GM06990 (cell line): ENCODE results near the gene KIAA1328.

Experiments
- DNase-seq: peaks from one replicate; pipeline ENCODE4 v3.0.0-alpha.2; 2011; ENCODE audit not compliant: insufficient read length; ENCODE audit errors: extremely low read depth
- H3K27me3 ChIP-seq: replicated peaks from 2 replicates; pipeline ENCODE4 v1.6.0; 2011; ENCODE audit warnings: low read length; ENCODE audit not compliant: control insufficient read depth, insufficient read depth
- H3K36me3 ChIP-seq: 2 replicates; pipeline ENCODE4 v1.5.1; 2011; ENCODE audit warnings: low read length; ENCODE audit not compliant: control insufficient read depth, insufficient read depth
- H3K4me3 ChIP-seq: replicated peaks from 2 replicates; pipeline ENCODE4 v1.5.1; 2011; ENCODE audit warnings: low read depth, mild to moderate bottlenecking, control low read depth, low read length
- TF ChIP-seq, protein P1 (sequence below): IDR thresholded peaks from 2 replicates; pipeline ENCODE4 v1.5.1; 2011; ENCODE audit warnings: low read length, control low read depth, mild to moderate bottlenecking, inconsistent platforms; ENCODE audit not compliant: insufficient read depth, poor library complexity, severe bottlenecking

KIAA1328 gene

DNA sequence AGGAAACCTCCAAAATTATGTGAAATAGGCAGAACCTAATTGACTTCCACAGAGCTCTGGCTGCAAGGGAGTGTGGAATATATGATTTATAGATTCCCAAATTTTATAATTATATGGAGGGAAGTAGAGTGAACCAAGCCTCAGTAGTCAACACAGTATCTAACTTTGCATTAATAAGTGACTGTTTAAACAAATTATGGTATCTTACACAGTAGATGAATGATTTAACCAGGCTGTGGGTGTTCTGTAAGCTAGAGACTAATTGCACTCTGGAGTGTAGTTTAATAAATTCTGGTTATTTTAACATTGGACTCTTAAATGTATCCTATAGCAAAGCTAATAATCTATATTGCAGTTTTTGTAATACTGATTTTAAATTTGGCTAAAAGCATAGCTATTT lies 183.5 kb downstream of the KIAA1328 start:
- Histone ChIP-seq H3K27me3 (no peaks in the 10 kb centered on the region), H3K36me3 (no peaks in the 10 kb centered on the region)
- TF ChIP-seq, protein P1, sequence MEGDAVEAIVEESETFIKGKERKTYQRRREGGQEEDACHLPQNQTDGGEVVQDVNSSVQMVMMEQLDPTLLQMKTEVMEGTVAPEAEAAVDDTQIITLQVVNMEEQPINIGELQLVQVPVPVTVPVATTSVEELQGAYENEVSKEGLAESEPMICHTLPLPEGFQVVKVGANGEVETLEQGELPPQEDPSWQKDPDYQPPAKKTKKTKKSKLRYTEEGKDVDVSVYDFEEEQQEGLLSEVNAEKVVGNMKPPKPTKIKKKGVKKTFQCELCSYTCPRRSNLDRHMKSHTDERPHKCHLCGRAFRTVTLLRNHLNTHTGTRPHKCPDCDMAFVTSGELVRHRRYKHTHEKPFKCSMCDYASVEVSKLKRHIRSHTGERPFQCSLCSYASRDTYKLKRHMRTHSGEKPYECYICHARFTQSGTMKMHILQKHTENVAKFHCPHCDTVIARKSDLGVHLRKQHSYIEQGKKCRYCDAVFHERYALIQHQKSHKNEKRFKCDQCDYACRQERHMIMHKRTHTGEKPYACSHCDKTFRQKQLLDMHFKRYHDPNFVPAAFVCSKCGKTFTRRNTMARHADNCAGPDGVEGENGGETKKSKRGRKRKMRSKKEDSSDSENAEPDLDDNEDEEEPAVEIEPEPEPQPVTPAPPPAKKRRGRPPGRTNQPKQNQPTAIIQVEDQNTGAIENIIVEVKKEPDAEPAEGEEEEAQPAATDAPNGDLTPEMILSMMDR = no peak

DNA sequence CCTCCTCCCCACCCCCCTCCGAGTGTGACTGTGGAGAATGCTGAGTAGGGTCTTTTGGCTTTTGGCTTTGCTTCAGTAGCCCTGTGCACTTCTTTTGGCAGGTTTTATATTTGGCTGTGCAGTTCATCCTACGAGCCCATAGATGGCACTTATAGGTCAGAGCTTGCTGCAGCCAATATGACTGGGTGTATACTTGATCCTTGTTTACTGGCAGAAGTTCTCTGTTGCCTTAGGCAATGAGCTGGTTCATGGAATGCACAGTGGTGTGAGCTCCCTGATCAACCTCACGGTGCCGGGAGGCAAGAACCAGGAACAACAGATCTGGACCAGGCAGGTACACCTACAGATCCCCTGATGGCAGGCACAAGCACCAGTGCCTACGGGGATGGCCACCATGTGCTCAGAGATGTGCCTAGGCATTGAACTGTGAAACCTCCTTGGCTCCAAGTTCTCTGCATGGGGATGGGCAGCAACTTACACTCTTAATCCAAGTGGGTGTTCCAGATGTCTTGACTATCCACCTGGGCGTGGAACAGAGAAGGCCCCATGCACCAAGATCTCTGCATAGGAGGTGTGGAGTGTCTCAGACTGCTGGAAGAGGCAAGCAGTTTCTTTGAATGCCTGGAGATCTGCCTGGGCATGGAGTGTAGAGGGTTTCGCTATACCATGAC lies 190.4 kb downstream of the KIAA1328 start:
- Histone ChIP-seq H3K4me3 (no peak overlapping the region), H3K36me3 (no peaks in the 10 kb centered on the region), H3K27me3 (no peaks in the 10 kb centered on the region)
- DNase-seq = no peak
- TF ChIP-seq, protein P1 = peak; percentile 47

More for the DNA sequence above, 183.5 kb downstream of the KIAA1328 start:
- no peak for DNase-seq
- H3K4me3 ChIP-seq = no peak overlapping the region

DNA sequence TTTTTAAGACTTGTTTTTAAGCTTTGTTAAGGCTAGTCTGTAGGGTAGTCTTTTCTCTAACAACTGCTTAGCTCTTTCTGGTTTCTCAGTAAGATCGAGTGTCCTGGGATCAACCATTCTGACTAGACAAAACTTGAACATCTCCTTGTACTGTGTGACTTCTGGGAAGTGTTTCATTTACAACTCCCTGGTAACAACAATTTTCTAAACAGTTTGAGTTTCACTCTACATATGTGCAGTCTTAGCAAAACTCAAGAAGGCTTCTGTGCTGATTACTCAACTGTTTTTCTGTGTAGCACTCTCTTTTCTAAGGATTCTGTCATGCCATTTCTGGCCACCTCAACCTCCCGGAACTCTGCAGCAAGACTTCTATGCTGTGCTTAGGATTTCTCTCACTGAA lies 204.5 kb downstream of the KIAA1328 start:
- TF ChIP-seq, protein P1 = no peak
- H3K4me3 ChIP-seq = no peak overlapping the region
- no peaks in the 10 kb centered on the region for H3K36me3 ChIP-seq
- no peak for DNase-seq
- H3K27me3 ChIP-seq = no peaks in the 10 kb centered on the region

DNA sequence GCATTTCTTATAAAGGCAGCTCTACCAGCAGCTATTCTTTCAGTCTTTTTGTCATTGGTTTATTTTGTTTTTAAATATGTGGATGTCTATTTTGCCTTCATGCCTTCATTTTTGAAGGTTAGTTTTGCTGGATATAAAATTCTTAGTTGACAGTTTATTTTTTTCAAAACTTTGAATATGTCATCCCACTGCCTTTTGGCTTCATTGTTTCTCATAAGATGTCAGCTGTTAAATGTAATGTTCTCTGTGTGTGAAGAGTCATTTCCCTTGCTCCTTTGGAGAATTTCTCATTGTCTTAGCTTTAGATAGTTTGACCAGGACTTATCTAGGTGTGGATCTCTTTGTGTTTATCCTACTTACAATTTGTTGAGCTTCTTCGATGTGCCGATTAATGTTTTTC lies 213.5 kb downstream of the KIAA1328 start:
- Histone ChIP-seq H3K4me3 (no peak overlapping the region), H3K36me3 (no peaks in the 10 kb centered on the region), H3K27me3 (no peaks in the 10 kb centered on the region)
- TF ChIP-seq, protein P1 = no peak
- no peak for DNase-seq

DNA sequence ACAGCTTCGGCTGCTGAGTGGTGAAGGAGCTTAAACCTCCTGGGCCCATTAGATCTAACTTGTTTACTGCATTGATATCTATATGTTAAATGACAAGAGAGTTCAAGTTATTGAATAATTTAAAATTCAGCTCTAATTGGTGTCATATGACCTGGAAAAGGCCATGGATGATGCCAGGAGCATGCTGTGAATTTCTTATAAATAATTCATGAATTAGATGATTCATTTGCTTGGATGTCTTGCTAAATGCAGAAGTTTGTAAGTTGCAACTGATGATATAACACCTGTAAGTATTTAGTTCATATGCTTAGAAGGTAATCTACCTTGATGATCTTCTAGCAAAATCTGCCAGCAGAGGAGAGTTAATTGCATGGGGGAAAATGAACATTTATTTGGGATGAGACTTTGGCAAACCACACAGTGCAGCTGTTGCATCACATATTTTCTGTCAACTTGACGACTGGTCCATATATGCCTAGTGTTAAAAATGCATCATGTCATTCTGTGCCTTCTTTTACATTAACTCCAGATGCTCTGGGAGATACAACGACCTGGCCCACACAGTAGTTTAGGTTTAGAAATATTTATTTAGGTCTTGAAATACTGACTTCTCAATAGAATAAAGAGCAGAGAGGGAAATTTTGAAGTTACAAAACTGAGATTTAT lies 226.3 kb downstream of the KIAA1328 start:
- TF ChIP-seq, protein P1 = no peak
- Histone ChIP-seq H3K36me3 (no peaks in the 10 kb centered on the region), H3K27me3 (no peaks in the 10 kb centered on the region), H3K4me3 (no peak overlapping the region)
- no peak for DNase-seq

DNA sequence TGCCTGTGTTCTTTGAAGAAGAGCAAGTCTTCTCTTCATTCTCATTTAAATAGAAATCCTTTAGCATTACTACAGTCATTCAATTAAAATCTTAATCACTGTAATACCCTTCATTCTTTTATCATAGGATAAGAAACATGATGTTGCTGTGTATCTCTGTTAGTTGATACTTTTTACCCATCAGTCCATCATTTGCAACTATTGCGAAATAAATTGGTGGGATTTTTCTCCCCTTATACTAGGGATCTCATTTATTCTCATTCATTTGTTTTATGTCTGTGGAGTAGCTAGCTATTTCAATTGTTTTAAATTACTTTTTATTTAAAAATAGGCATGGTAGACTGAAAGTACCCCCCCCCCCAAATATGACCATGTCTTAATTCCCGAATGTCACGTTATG lies 235.3 kb downstream of the KIAA1328 start:
- TF ChIP-seq, protein P1 = no peak
- Histone ChIP-seq H3K27me3 (no peaks in the 10 kb centered on the region), H3K4me3 (no peak overlapping the region), H3K36me3 (no peaks in the 10 kb centered on the region)
- no peak for DNase-seq
